Measurements from ENCODE around the gene LRRC55. TPM values are rescaled to one million over a fixed set of nuclear protein-coding genes. Genes with fewer than 3 reads are reported as not detected.

The LRRC55 gene
- polyA plus RNA-seq, 1 donor = 2.5 TPM

- no peaks in the 10 kb centered on the region for H3K9me3 ChIP-seq (ENCODE audit: control insufficient read depth, low read depth, low read length)
- no peak for DNase-seq
- H3K36me3 ChIP-seq (ENCODE audit: control insufficient read depth, insufficient read depth, low read length) = no peaks in the 10 kb centered on the region
- no peaks in the 10 kb centered on the region for H3K4me1 ChIP-seq (ENCODE audit: control insufficient read depth, insufficient read depth, low read length)
- peaks cover 18% of the 10 kb centered on the region for H3K27me3 ChIP-seq (ENCODE audit: control insufficient read depth, insufficient read depth, low read length)
- H3K27ac ChIP-seq (ENCODE audit: low read length) = no peak overlapping the region
- 65% methylated on average over 3 of the region's 3 CpGs for WGBS (ENCODE audit: insufficient coverage, low lambda C conversion rate)
- H3K4me3 ChIP-seq (ENCODE audit: low read length) = no peak overlapping the region
Measured at GRCh38 chr11:57231539-57232253, 49.9 kb downstream of the LRRC55 start.

- H3K4me1 ChIP-seq (ENCODE audit: control insufficient read depth, insufficient read depth, low read length) = no peaks in the 10 kb centered on the region
- H3K4me3 ChIP-seq (ENCODE audit: low read length) = no peak overlapping the region
- no peaks in the 10 kb centered on the region for H3K36me3 ChIP-seq (ENCODE audit: control insufficient read depth, insufficient read depth, low read length)
- H3K27ac ChIP-seq (ENCODE audit: low read length) = no peak overlapping the region
- DNase-seq = no peak
- no peaks in the 10 kb centered on the region for H3K9me3 ChIP-seq (ENCODE audit: control insufficient read depth, low read depth, low read length)
- H3K27me3 ChIP-seq (ENCODE audit: control insufficient read depth, insufficient read depth, low read length) = peaks cover 24% of the 10 kb centered on the region
- no CpG with 5 or more reads among the region's 5 CpGs for WGBS (ENCODE audit: insufficient coverage, low lambda C conversion rate)
Measured at GRCh38 chr11:57233702-57234101, 51.9 kb downstream of the LRRC55 start.

- WGBS (ENCODE audit: insufficient coverage, low lambda C conversion rate) = no CpG with 5 or more reads among the region's 39 CpGs
- Histone ChIP-seq H3K4me1 (ENCODE audit: control insufficient read depth, insufficient read depth, low read length) (no peaks in the 10 kb centered on the region), H3K36me3 (ENCODE audit: control insufficient read depth, insufficient read depth, low read length) (no peaks in the 10 kb centered on the region), H3K9me3 (ENCODE audit: control insufficient read depth, low read depth, low read length) (no peaks in the 10 kb centered on the region), H3K27ac (ENCODE audit: low read length) (no peak overlapping the region), H3K27me3 (ENCODE audit: control insufficient read depth, insufficient read depth, low read length) (peaks cover 19% of the 10 kb centered on the region), H3K4me3 (ENCODE audit: low read length) (peak overlapping the region; percentile 23)
- no peak for DNase-seq
Measured at GRCh38 chr11:57235761-57236703, 54.3 kb downstream of the LRRC55 start.

GRCh38 chr11:57237204-57237681 lies 55.5 kb downstream of the LRRC55 start, which contains the start of gene APLNR:
TSS of gene APLNR (minus strand) at chr11:57237250. CDS start at chr11:57237004, 246 bp downstream.
- no peak within 1 kb of the TSS for H3K27ac ChIP-seq (ENCODE audit: low read length)
- no peaks in the 10 kb centered on the region for H3K9me3 ChIP-seq (ENCODE audit: control insufficient read depth, low read depth, low read length)
- H3K4me1 ChIP-seq (ENCODE audit: control insufficient read depth, insufficient read depth, low read length) = no peaks in the 10 kb centered on the region
- no peaks in the 10 kb centered on the region for H3K36me3 ChIP-seq (ENCODE audit: control insufficient read depth, insufficient read depth, low read length)
- no peak for DNase-seq
- 8% methylated on average over 3 of the region's 6 CpGs for WGBS (ENCODE audit: insufficient coverage, low lambda C conversion rate)
- peaks cover 12% of the 10 kb centered on the region for H3K27me3 ChIP-seq (ENCODE audit: control insufficient read depth, insufficient read depth, low read length)
- peak within 1 kb of the TSS; percentile 1 for H3K4me3 ChIP-seq (ENCODE audit: low read length)

GRCh38 chr11:57239348-57239747 lies 57.6 kb downstream of the LRRC55 start:
- DNase-seq = no peak
- no peaks in the 10 kb centered on the region for H3K36me3 ChIP-seq (ENCODE audit: control insufficient read depth, insufficient read depth, low read length)
- H3K9me3 ChIP-seq (ENCODE audit: control insufficient read depth, low read depth, low read length) = no peaks in the 10 kb centered on the region
- no peak overlapping the region for H3K27ac ChIP-seq (ENCODE audit: low read length)
- H3K4me1 ChIP-seq (ENCODE audit: control insufficient read depth, insufficient read depth, low read length) = no peaks in the 10 kb centered on the region
- WGBS (ENCODE audit: insufficient coverage, low lambda C conversion rate) = no CpG with 5 or more reads among the region's 1 CpG
- no peak overlapping the region for H3K4me3 ChIP-seq (ENCODE audit: low read length)
- peaks cover 6% of the 10 kb centered on the region for H3K27me3 ChIP-seq (ENCODE audit: control insufficient read depth, insufficient read depth, low read length)

- WGBS (ENCODE audit: insufficient coverage, low lambda C conversion rate) = no CpG with 5 or more reads among the region's 2 CpGs
- Histone ChIP-seq H3K9me3 (ENCODE audit: control insufficient read depth, low read depth, low read length) (no peaks in the 10 kb centered on the region), H3K27ac (ENCODE audit: low read length) (no peak overlapping the region), H3K4me3 (ENCODE audit: low read length) (no peak overlapping the region), H3K36me3 (ENCODE audit: control insufficient read depth, insufficient read depth, low read length) (no peaks in the 10 kb centered on the region), H3K4me1 (ENCODE audit: control insufficient read depth, insufficient read depth, low read length) (no peaks in the 10 kb centered on the region), H3K27me3 (ENCODE audit: control insufficient read depth, insufficient read depth, low read length) (peaks cover 6% of the 10 kb centered on the region)
- DNase-seq = no peak
Measured at GRCh38 chr11:57240007-57240406, 58.3 kb downstream of the LRRC55 start.

GRCh38 chr11:57240757-57241156 lies 59.0 kb downstream of the LRRC55 start:
- Histone ChIP-seq H3K4me3 (ENCODE audit: low read length) (no peak overlapping the region), H3K9me3 (ENCODE audit: control insufficient read depth, low read depth, low read length) (no peaks in the 10 kb centered on the region), H3K36me3 (ENCODE audit: control insufficient read depth, insufficient read depth, low read length) (no peaks in the 10 kb centered on the region), H3K27me3 (ENCODE audit: control insufficient read depth, insufficient read depth, low read length) (peaks cover 6% of the 10 kb centered on the region), H3K27ac (ENCODE audit: low read length) (no peak overlapping the region), H3K4me1 (ENCODE audit: control insufficient read depth, insufficient read depth, low read length) (no peaks in the 10 kb centered on the region)
- WGBS (ENCODE audit: insufficient coverage, low lambda C conversion rate) = no CpG with 5 or more reads among the region's 5 CpGs
- DNase-seq = no peak

Other genes with a start within 250 kb of the LRRC55 start
- gene OR5AK2, start 193.0 kb upstream of the LRRC55 start, polyA plus RNA-seq = 0.12 TPM
- 22.8 TPM for gene APLNR, start 55.3 kb downstream of the LRRC55 start, polyA plus RNA-seq
- 103 TPM for gene TNKS1BP1, start 143.0 kb downstream of the LRRC55 start, polyA plus RNA-seq
- 94.7 TPM for gene SSRP1, start 153.9 kb downstream of the LRRC55 start, polyA plus RNA-seq
- 2.1 TPM for gene P2RX3, start 156.4 kb downstream of the LRRC55 start, polyA plus RNA-seq
- 0.07 TPM for gene PRG3, start 199.2 kb downstream of the LRRC55 start, polyA plus RNA-seq
- gene PRG2, start 208.7 kb downstream of the LRRC55 start, polyA plus RNA-seq = 0.24 TPM
- 13.4 TPM for gene SLC43A3, start 245.2 kb downstream of the LRRC55 start, polyA plus RNA-seq

All from large intestine (tissue), 3 donors.